Hepatocyte (in vitro differentiated cells): ENCODE measurements around the gene FAM162A.

Experiments
- EZH2 ChIP-seq: fragments of 200-600 bp; sonication (generic); IDR thresholded peaks from 2 replicates; pipeline ENCODE4 v1.6.1; 2016; ENCODE audit warnings: antibody characterized with exemption, mild to moderate bottlenecking, borderline replicate concordance
- EZH2phosphoT487 ChIP-seq: fragments of 200-600 bp; sonication (generic); IDR thresholded peaks from one replicate; pipeline ENCODE4 v1.6.1; 2018; ENCODE audit warnings: antibody characterized with exemption, mild to moderate bottlenecking, low read depth, moderate library complexity; ENCODE audit not compliant: unreplicated experiment, severe bottlenecking
- TF ChIP-seq, protein P1 (sequence below): fragments of 200-600 bp; sonication (generic); IDR thresholded peaks from 2 replicates; pipeline ENCODE4 v1.5.1; 2016; ENCODE audit warnings: antibody characterized with exemption, mild to moderate bottlenecking; ENCODE audit not compliant: poor library complexity

DNA sequence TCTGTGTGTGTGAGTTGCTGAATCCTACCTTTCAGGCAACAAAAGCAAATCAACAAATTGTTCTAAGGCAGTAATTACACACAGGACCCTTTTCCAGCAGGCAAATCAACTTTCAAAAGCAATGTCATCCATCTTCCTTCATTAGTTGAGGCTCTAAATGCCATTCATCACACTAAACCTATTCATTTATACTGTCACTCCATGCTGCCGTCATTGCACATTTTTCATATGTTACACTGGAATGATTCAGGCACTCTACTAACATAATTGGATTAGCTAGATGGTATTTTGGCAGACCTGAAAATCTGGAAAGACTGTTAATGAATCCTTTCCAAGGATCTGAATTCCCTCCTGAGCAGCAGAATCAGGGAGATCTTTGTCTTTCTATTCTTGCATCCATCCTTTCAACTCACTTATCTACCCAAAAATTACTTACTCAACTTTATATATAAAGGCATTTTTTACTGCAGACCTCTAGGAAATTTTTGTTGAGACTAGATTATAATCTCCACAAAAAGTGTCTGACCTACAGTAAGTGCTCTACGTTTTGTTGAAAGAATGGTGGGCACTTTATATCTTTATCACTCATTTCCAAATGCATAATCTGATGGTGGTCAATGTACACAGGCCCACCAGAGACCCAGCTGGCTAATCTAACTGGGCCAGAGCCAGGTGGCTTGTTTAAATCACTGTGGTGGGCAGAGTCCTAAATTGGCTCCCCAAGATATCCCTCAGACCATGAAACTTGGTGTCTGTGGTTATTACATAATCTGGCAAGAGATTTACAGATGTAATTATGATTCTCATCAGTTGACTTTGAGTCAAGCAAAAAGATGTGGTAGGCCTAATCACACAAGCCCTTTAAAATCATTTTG lies 25.9 kb upstream of the FAM162A start:
- TF ChIP-seq, protein P1, sequence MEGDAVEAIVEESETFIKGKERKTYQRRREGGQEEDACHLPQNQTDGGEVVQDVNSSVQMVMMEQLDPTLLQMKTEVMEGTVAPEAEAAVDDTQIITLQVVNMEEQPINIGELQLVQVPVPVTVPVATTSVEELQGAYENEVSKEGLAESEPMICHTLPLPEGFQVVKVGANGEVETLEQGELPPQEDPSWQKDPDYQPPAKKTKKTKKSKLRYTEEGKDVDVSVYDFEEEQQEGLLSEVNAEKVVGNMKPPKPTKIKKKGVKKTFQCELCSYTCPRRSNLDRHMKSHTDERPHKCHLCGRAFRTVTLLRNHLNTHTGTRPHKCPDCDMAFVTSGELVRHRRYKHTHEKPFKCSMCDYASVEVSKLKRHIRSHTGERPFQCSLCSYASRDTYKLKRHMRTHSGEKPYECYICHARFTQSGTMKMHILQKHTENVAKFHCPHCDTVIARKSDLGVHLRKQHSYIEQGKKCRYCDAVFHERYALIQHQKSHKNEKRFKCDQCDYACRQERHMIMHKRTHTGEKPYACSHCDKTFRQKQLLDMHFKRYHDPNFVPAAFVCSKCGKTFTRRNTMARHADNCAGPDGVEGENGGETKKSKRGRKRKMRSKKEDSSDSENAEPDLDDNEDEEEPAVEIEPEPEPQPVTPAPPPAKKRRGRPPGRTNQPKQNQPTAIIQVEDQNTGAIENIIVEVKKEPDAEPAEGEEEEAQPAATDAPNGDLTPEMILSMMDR, result no peak
- TF ChIP-seq EZH2phosphoT487 (no peak), EZH2 (no peak)
